Skin epidermis (tissue), 12 donors: ENCODE data around the gene JSRP1.
A peak's percentile ranks its signal among the peaks of the same experiment; 100 is the strongest.

Experiments used
- H3K27ac ChIP-seq, 21 experiments: fragments of 200-600 bp; sonication (generic) in 11 of 21; one replicate each; pipeline ENCODE4 v1.5.0; 2020; ENCODE audit warnings: mild to moderate bottlenecking in 3 of 21, inconsistent platforms in 2 of 21, moderate library complexity in 2 of 21
- H3K4me3 ChIP-seq, 7 experiments: fragments of 200-600 bp; sonication (generic) in 2 of 7; one replicate each; pipeline ENCODE4 v1.5.0; 2020; ENCODE audit warnings: inconsistent platforms in 2 of 7, mild to moderate bottlenecking in 2 of 7, moderate library complexity in 1 of 7

Gene JSRP1

DNA sequence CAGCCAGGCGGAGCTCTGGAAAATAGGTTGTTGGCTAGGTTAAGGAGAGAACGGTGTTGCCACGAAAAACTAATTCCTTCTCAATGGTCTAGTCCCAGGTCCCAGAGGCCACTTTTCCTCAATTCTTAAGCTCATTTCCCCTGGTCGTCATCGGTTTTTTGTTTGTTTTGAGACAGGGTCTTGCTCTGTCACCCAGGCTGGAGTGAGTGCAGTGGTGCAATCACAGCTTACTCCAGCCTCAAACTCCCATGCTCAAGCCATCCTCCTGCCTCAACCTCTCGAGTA lies 18.4 kb downstream of the JSRP1 start:
- Histone ChIP-seq H3K4me3 (peak overlapping the region in 6 of 7 experiments; percentile 78 to 97 (median 91)), H3K27ac (peak overlapping the region in 6 of 21 experiments; percentile 29 to 99 (median 94))

DNA sequence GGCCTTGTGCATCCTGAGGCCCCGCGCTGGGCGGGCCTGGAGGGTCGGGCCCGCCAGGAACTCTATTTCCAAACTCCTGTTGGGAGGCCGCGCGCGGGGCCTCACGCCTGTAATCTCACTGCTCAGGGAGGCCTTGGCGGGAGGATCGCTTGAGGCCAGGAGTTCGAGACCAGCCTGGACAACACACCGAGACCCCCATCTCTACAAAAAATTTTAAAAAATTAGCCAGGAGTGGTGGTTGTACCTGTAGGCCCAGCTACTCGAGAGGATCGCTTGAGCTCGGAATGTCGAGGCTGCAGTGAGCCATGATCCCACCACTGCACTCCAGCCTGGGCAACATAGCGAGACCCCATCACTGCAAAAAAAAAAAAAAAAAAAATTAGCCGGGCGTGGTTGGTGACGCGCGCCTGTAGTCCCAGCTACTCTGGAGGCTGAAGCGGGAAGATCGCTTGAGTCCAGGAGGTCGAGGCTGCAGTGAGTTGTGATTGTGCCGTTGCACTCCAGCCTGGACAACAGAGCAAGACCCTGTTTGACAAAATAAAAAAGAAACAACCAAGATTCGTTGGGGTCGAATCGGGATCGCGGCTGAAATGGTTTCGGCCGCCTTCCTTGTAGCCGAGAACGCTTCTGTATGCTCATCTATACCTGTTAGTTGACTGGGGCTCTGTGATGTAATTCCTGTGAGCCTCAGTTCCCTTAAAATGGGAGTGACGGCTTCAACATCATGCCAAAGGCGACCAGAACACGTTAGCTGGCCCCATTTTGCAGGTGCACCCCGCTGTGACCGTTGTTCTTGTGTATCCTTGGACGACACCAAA lies 19.0 kb downstream of the JSRP1 start:
- Histone ChIP-seq H3K27ac (peak overlapping the region; percentile 90 to 99 (median 97)), H3K4me3 (peak overlapping the region; percentile 78 to 98 (median 91))

DNA sequence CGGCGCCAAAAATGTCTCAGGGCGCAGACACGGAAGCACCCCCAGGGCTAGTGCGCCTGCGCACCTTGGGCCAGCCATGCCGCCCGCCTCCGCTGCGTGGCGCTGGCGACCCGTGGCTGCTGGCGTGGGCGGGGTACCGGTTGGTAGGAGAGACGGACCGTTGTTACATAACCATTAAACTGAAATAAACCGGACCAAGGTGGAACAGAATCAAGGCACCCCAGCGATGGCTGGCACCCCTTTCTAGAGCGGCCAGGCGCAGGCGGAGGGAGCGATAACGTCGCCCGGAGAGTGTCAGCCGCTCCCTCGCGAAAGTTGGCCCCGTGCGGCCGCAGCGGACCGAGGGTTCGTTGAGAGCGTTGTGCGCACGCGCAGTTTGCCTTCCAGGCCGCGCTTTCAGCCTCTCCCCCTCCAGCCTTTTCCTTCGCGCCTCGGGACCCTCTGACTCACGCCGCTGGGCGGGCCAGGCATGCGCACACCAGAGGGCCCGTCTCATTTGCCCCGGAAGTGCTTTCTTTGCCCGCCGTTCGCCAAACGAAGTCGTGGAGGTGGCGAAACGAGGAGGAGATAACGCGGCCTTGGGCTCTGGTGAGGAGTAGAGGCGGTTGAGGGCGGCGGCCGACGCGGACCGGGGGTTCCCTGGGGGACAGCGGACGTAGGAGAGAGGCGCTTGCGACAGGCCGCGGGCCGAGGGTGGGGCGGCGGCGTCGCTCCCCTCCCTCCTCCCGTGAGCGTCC lies 19.7 kb downstream of the JSRP1 start, which contains the start of the genes PLEKHJ1 and SF3A2:
PLEKHJ1 (minus strand) TSS at position 16 of the 737 bp plus-strand sequence. CDS start 81 bp downstream, outside the sequence.
SF3A2 (plus strand) TSS at position 511 of the 737 bp plus-strand sequence. CDS start 6,595 bp downstream, outside the sequence.
- H3K27ac ChIP-seq: peak within 1 kb of the TSS; percentile 90 to 99 (median 97)
- peak within 1 kb of the TSS; percentile 78 to 98 (median 91) for H3K4me3 ChIP-seq

DNA sequence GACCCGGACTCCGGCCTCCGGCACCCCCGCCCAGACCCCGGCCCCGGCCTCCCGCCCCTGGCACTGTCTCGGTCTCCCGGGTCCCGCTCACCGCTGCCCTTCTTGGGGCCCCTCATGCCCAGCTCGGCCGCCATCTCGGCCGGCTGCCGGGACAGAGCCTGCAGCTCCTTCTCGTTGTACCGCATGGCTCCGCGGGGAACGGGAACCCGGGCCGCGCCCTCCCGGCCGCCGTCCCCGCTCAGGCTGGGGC lies 20.2 kb downstream of the JSRP1 start:
- peak overlapping the region; percentile 83 to 99 (median 97) for H3K27ac ChIP-seq

DNA sequence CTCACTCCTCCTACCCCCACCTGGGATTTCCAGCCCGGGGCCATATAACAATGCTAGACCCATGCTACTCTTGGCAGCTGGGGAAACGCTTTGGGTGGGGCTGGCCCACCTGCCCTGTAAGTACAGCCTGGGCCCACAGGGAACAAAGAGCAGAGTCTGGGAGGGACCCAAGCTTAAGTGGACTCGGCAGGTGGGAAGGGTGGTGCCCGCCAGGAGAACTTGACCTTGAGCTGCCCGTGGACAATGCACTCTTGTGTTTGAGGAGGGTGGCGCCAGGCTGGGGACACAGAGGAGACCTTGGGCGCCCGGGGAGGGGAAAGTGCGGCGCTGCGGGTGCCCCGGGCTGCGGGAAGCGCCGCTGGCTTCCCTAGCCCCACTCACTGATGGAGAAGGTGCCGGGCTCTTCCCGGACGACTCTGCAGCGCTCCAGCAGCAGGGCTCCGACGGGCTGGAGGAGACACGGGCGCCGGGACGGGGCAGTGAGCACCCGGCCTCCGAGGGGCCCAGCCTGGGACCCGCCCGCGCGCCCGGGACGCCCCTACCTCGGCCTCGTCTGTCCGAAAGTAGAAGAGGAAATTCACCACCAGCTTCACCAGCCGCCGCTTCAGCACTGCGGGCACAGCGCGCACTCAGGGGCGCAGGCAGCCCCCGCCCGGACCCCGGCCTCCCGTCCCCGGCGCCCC lies 20.7 kb downstream of the JSRP1 start:
- Histone ChIP-seq H3K4me3 (peak overlapping the region; percentile 78 to 98 (median 91)), H3K27ac (peak overlapping the region; percentile 83 to 99 (median 97))

More for the DNA sequence above, 20.2 kb downstream of the JSRP1 start:
- H3K4me3 ChIP-seq: peak overlapping the region; percentile 78 to 98 (median 91)

DNA sequence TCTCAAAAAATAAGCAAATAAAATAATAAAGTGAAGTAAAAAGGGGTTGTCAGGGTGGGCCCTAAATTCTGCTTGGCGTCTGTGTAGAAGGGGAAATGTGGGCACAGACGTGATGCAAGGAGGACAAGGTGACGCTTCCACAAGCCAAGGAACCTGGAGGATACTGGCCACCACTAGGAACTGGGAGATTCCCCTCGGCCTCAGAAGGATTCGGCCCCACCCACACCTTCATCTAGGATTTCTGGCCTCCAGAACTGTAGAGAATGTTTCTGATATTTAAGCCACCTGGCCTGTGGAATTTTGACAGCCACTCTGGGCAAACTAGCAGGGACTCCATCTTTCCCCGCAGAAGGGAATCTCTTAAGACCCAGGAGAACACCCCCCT lies 21.2 kb downstream of the JSRP1 start:
- peak overlapping the region in 19 of 21 experiments; percentile 90 to 99 (median 97) for H3K27ac ChIP-seq

DNA sequence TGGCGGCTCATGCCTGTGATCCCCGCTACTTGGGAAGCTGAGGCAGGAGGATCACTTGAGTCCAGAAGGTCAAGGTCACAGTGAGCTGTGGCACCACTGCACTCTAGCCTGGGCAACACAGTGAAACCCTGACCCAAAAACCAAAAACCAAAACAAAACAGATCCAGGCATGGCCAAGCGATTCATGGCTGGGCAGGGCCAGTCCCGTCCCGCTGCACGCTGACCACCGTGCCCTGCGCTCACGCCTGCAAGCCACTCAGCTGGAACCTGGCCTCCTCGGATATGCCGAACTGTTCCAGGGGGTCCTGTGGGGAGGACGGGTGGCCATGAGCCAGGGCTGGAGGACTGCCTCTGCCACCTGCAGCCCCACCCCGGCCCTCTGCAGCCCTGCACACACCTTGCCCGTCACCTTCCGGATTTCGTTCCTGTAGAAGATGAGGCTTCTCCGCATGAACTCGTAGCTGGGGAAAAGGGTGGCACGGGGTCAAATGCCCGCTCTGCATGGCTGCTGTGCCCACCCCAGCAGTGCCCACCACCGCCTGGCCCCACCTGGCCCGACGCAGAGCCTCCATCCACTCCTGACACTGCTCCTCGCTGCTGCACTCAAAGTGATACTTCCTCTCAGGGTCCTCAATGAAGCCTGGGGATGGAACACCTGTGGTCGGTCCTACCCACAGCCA lies 22.5 kb downstream of the JSRP1 start:
- Histone ChIP-seq H3K4me3 (no peak overlapping the region), H3K27ac (peak overlapping the region in 1 of 21 experiments; percentile 1)

More for the DNA sequence above, 21.2 kb downstream of the JSRP1 start:
- H3K4me3 ChIP-seq: peak overlapping the region; percentile 78 to 98 (median 91)

DNA sequence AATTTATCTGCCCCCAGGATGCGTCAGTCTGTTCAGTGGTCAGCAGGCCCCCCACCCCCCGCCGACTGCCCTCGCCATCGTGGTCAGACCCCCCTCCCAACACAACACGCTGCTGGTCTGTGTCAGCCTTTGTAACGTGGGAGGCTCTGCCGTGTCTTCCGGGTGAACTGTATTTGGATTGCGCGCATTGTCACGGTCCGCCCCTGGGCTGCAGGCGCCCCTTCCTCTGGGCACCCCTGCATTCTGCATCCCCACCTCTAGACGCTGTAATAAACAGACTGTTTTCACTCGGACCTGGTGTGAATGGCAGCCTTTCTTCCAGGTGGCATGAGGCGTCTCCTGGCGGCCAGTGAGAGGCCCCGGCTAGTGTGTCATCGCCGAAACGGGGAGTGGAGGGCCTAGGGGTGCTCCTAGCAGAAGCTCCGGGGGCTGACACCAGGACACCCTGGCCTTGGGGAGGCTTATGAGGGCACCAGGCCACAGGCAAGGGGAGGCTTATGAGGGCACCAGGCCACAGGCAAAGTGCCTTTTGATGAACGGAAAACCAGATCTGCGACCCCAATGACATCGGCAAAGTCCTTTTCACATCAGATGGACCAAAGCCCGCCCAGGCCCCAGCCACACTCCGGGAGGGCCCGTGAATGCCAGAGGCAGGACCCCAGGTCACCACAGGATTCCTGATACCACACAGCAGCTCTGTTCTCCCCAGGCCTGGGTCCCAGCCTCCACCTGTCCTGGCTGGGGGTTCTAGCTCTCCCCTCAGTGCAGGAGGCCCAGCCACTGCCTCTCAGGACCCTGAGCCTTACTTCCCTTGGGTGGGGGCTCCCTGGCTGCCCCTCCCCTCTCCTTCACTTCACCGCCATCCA lies 23.7 kb downstream of the JSRP1 start:
- H3K27ac ChIP-seq: peak overlapping the region in 1 of 21 experiments; percentile 39
- H3K4me3 ChIP-seq: no peak overlapping the region

DNA sequence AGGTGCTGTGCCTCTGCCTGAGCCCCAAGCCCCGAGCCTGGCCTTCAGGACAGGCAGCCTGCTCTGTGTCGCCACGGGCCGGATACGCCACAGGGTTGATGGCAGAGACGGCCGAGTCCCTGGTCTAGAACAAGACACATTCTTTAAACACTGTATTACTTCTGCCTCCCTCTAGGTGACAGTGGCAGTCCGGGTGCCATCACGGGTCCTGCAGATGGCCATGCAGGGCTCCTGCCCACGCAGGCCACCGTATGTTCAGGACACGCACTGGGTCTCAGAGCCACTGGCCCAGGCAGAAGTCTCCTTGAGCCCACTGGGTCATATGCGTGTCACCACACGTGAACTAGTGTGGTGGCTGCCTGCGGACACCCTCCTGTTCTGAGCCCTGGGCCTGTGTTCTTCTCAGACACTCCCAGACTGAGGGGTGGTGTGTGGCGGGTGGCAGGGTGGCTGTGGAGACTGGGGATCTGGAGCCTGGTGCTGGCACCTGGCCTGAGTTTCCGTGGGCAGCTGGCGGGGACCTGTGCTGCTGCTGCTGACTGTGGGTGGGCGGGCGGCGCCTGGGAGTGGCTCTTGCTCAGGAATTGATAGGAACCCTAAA lies 24.5 kb downstream of the JSRP1 start:
- Histone ChIP-seq H3K27ac (peak overlapping the region in 11 of 21 experiments; percentile 6 to 69 (median 44)), H3K4me3 (no peak overlapping the region)

DNA sequence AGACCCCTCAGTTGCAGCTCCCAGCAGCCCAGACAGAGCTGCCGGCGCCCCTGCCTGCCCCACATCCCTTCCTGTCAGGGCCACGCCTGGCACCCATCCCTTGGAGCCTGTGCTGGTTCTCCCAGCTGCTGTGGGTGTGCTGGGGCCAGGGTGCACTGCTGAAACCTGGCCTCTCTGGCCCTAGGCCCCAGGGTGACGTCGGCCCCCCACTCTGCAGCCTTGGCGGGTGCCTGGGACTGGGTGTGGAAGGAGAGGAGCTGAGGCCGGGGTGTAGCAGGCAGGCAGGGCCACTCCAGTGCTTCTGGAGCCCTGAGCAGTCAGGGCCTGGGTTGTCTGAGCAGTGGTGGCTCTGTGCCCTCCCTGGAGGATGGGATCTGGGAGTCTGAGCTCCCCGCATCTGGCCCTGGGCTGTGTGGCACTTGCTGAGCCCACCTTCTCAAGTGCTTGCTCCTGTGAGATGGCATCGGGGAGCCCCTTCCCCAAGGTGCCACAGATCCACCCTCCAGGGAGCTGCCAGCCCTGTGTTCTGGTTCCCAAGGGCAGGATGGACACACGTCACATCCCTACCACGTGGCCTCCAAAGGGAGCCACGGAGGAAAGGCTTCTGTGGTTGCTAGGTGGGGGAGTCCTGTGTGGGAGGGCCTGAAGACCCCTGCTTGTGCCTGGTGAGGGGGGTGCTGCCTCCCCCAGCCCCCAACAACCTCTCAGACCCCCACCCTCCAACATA lies 25.2 kb downstream of the JSRP1 start:
- Histone ChIP-seq H3K4me3 (no peak overlapping the region), H3K27ac (peak overlapping the region in 14 of 21 experiments; percentile 6 to 69 (median 44))

DNA sequence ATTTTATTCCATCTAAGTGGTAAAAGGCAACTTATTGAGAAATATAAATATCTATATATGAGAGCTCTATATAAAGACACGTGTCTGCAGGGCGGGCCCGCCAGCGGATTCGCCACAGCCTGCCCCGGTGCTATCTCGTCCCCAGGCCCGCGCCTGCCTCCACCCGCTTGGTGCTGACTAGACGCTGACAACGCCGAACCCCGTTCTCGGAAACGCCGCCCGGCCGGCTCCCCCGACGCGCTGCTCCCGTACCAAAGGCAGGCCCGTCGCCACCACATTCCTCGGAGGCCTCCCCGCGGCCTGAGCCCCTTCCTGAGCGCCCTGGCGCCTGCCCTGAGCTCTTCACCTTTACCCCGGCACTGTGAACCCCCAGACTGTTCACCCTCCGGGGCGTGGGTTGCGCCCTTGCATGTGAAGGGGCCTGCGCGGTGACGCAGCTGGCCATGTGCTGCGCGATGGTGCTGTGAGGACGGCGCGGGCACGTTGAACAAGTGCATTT lies 26.1 kb downstream of the JSRP1 start:
- H3K27ac ChIP-seq: peak overlapping the region in 11 of 21 experiments; percentile 29 to 69 (median 62)

DNA sequence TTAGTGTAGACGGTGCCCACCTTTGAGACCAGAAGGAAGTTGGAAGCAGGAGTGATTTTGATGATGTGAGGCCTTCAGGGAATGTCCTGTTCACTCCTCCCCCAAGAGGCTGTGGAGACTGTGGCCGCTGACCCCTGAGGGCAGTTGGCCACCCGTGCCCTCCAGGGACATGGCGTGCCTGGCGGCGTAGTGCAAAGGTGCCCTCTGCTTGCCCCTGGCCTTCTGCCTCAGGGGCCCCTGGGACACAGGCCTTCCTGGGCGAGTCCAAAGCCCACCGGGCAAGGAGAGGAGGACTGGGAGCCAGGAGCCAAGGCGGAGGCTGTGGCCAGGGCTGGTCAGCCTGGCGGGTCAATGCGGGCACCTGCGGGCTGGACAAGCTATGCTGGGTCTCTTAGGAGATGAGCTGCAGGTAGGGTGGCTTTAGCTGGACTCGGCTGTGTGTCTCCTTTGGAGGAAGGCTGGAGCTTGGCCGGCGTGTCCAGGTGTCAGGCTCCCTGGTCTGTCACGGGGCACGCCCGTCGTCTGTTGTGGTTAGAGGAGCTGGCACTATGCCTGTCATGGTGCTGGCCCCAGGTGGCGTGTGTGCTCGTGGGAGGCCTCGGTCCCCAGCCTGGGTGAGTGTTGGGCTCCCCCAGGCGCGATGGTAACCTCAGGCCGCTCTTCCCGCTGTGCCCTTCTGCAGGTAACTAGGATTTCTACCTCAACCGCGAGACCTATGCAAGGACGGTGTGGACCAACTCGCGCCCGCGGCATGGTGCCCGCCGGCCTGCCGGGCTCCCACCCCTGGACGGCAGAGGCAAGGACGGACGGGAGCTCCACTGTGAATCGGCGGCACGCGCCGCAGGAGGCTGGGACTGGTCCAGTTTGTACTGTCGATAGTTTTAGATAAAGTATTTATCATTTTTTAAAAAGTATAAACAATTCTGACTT lies 26.8 kb downstream of the JSRP1 start:
- peak overlapping the region in 2 of 21 experiments; percentile 20 to 44 for H3K27ac ChIP-seq
- no peak overlapping the region for H3K4me3 ChIP-seq

More for the DNA sequence above, 26.1 kb downstream of the JSRP1 start:
- no peak overlapping the region for H3K4me3 ChIP-seq

DNA sequence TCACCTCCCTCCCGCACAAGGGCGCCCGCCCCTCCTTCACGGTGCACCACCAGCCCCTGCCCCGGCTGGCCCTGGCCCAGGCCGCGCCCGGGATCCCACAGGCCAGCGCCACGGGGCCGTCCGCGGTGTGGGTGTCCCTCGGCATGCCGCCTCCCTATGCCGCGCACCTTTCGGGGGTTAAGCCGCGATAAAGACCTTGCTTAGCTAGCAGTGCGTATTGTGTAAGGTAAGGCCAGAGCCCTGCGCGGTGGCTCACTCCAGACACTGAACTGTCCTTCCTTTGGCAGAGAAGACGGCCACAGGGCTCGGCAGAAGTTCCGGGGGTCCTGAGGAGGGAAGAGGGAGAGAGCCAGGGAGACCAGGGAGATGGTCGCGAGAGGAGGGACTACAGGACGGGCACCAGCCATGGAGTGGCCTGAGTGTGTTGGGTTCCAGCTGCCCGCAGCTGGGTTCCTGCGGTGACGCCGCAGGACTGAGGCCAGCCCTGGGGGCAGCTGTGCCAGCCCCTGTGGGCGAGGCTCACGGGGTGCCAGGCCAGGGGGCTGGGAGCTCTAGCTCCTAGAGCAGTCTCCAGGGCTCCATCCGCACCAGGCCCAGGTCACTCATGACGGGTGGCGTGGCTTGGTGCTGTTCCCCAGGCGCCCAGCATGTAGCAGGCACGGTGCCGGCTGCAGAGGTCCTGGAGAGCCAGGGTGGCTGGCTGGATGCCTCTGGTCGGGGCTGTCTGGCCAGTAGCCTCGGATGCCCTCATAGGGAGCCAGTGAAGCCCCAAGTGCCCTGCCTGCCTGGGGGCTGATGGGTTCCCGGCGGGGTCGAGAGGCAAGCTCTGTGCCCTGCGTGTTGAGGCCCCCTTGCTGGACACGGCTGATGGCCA lies 27.8 kb downstream of the JSRP1 start:
- no peak overlapping the region for H3K4me3 ChIP-seq
- peak overlapping the region in 2 of 21 experiments; percentile 20 to 56 for H3K27ac ChIP-seq

DNA sequence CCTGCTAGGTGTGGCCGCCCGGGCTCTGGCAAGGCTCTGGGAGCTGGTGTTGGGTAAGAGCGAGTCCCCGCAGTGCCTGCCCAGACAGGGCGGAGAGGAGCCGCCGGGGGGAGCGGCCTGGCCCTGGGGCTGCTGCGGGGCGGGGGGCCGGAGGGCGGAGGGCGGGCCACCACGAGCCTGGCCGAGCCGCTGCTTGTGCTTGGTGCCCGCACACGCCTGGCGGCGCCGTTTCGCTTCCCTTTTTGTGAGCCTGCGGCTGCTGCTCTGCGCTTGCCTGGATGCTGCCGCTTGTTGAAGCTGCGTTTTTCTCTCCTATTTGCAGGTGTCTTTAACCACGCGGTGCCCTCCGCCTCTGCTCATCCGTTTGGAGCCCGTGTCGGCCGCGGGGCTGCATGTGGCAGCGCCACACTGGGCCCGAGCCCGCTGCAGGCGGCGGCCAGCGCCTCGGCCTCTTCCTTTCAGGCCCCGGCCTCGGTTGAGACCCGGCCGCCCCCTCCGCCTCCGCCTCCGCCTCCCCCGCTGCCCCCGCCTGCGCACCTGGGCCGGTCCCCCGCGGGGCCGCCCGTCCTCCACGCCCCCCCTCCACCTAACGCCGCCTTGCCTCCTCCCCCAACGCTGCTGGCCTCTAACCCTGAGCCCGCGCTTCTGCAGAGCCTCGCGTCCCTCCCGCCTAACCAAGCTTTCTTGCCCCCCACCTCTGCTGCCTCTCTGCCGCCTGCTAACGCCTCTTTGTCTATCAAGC lies 28.6 kb downstream of the JSRP1 start:
- H3K4me3 ChIP-seq: no peak overlapping the region
- H3K27ac ChIP-seq: peak overlapping the region in 3 of 21 experiments; percentile 31 to 56 (median 42)
